Stimulated activated CD4-positive, alpha-beta T cell treated with anti-CD3 and anti-CD28 coated beads, Interleukin-4, amount 100 ng/mL, for 1 hour (primary cell): Measurements from ENCODE around the gene EPB41L3.

ENCODE experiments used
- DNase-seq: peaks from one replicate; pipeline ENCODE4 v3.0.0-alpha.2; 2020

The EPB41L3 gene

DNA sequence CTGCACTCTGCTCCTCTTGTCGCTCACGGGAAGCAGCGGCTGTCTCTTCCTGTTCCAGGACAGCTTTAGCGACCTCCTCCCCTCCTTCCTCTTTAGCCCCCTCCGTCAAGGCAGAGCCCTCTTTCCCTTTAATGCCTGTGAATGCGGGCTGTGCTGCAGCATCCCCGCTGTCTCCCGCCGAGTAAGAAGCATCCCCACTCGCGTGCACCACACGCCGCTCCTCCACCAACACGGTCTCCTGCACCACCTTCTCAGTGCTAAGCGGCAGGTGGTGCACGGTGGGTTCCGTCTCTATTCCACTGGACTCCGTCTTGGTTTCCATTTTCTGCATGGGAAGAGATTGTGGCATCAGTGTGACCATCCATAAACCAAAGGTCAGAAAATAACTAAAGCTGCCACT lies 146.7 kb downstream of the EPB41L3 start:
- no peak for DNase-seq

DNA sequence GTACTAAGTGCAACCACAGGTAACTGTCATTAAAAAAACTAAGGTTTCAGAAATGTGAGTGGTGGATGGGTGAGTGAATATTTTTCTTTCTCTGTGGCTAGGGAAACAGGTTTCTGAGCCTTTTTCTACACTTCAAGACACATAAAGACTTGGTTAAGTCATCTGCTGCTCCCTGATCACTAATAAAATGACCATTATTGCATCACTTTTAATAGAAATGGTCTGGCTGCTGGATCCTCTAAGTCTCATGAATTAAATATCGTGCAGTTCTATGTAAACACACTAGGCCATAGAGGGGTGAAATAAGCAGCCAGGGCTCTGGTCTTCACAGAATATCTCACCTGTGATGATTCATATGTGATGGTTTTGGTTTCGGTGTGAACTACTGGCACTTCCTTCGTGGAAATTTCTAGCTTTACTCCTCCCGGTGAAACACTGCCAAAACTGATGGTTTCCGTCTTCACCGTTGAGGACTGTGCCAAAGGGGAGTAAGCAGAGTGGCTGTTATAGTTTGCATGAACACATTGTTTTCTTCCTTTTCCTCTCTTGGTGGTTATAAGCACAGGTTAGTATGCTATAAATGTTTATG lies 147.8 kb downstream of the EPB41L3 start:
- no peak for DNase-seq

DNA sequence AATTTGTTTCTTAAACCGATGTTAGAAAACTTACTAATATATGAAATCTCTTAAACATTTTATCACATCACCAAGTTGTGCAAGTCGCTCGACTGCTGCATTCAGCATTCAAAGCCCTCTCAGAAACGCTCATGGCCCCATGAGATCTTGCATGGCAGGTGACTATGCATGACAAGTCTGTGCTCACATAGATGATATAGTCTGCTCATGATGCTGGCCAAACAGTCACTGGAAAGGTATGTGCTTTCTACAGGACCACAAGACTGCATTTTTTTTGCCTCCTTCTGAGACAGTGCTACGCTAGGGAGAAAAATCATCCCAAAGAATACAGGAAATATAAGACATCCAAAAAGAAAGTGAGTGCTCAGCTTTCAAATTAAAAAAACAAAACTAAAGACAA lies 150.0 kb downstream of the EPB41L3 start:
- no peak for DNase-seq

DNA sequence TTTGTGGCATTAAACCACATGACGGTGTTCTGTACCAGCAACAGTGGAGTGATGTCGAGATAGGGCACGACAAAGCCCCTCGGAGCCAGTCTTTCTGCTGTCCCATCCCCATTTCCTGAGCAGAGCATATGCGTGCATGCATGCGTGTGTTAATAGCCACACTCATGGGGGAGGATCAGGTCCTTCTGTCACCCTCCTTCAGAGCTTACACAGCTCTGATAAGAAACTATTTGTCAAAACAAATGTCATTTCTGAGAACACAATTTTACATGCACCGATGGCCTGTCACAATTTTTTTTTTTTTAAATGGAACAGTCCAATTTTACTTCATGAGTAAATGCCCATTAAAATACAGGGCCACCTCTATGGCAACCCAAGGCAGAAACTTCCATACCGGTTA lies 152.4 kb downstream of the EPB41L3 start:
- no peak for DNase-seq

DNA sequence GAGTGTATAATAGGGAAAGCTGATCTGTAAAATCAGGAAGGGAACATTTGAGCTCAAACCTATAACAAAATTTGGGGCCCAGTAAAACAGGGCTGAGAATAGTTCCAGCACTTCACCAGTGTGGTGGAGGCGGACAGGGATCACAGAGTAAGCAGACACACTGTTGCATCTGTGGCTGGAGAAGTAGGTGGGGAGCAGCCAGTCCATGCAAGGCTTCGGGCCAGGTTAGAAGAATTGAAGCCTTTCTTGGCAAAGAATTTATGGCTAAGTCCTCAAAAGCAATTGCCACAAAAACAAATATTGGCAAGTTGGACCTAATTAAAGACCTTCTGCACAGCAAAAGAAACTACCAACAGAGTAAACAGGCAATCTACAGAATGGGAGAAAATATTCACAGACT lies 154.4 kb downstream of the EPB41L3 start:
- DNase-seq, result no peak

DNA sequence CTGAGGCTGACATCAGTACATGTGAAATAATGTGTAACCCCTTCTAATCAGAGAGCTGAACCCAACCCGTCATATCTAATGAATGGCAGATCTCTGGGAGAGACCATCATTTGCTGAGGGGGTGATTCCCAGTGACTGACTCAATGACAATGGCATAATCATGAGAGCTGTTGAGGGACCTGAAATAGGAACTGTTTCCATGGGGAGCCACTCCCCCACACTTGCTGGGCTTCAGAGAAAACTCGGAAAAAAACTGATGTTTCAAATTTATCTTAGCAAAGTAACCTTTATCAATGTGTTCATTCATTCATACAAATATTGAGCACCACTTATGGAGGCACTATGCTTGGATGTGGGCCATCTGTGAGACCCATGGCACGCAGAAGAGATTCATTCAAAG lies 154.9 kb downstream of the EPB41L3 start:
- DNase-seq, result no peak

DNA sequence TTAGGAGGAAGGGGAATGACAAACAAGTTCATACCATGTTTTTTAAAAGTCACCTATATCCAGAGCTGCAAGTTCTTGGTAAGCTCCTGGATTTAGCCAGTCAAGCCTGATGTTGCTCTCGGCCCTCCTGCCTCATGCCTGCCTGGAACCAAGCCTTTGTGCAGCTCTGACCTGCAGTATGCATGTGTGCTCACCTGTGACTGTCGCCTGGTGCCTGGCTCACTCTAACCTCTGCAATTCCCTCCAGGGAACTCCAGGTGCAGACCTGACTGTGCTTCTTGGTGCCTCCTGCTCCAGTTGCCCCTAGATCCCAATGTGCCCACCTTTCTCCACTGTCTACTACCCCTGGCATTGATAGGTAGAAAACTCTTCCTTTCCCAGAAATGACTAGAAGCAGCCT lies 163.2 kb downstream of the EPB41L3 start:
- no peak for DNase-seq

DNA sequence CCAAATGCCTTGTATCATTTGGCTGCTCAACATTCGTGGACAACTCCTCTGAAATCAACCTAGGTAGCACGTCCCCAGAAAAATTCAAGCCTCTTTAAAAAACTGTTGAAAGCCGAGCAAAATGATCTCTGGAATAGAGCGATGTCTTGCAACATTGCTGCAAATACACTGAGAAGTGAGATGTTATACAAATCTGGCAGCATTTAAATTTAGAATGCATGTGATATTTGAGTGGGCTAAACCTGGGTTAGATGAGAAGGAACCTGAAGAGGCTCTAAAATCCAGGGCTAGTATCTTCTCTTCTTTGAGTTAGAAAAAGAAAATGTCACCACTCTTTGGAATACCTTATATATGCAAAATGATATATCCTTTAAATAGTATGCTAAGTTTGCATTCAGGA lies 166.8 kb downstream of the EPB41L3 start:
- no peak for DNase-seq

DNA sequence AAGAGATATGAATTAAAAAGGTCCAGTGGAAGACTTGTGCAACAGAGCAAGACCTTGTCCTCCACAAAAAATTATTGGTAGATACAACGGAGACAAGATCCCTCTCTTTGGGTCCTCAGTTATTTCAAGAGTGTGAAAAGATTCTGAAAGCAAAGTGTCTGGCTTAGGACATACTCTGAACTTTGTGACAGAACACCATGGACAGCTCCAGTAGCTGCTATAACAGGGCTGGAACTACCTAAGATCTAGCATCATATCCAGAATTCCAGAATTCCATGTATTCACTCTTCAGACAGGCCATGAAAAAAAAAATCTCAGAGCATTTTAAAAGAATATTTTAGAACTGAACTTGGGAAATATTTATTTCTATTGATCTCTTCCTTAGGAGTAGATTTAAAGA lies 173.5 kb downstream of the EPB41L3 start:
- DNase-seq, result no peak

DNA sequence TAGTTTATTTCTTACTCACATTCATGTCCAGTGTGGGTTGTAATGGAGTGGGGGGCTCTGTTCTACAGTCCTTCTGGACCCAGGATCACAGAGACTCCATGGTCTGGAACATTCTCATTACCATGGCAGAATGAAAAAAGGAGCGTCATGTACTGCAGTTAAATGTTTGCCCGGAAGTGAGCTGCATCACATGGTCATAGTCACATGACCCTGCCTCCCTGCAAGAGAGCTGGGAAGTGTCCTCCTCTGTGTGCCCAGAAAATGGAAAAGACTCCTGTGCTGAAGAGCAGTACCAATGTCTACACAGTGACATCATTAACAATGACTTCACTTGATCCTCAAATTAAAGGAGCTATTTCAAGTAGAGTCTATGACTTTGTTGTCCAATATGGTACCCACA lies 174.3 kb downstream of the EPB41L3 start:
- no peak for DNase-seq

DNA sequence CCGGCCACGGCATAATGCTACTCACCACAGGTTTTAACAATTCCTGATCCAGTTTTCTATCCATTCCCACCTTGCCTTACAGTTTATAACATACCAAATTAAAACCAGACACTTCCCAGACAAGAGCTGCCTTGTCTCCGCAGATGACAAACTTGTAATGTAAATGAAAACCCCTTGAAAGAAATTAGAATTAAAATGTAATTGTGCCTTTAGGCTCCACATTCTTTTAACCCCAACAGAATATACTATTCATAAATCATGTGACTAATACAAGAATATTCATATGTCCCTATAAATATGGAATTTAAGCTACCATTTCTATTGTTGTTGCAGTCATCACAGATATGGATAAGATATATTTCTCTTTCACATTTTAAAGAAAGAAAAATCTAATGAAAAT lies 178.4 kb downstream of the EPB41L3 start:
- no peak for DNase-seq

DNA sequence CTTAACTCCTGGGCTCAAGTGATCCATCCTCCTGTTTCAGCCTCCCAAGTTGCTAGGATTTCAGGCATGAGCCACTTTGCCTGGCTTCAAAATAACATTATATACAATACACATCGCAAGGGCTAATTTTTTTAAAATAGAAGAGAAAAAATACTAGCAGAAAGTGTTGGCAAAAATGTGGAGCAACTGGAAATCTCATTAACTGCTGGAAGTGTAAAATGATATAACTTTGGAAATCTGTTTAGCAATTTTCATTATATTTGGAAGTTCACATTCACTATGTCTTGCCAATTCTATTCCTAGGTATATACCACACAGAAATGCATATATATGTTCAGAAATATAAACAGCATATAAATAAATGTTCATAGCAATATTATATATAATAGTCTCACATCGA lies 193.2 kb downstream of the EPB41L3 start:
- no peak for DNase-seq
